ENCODE measurements around the gene ROGDI.

DNA sequence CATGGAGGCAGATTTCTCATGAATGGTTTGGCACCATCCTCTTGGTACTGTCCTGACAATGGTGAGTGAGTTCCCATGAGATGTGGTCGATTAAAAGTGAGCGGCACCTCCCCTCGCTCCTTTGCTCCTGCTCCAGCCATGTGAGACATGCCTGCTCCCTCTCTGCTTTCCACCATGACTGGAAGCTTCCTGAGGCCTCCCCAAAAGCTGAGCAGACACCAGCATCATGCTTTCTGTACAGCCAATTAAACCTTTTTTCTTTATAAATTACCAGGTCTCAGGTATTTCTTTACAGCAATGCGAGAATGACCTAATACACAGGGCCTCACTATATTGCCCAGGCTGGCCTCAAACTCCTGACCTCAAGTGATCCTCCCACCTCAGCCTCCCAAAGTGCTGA lies 47.6 kb downstream of the ROGDI start:
- no peak for TF ChIP-seq ZNF70 (CRISPR knock-in tag; IDR thresholded peaks at IDR 0.05)
- no peak for TF ChIP-seq ESRRG (CRISPR knock-in tag; IDR thresholded peaks at IDR 0.05)
- TF ChIP-seq, protein P1, sequence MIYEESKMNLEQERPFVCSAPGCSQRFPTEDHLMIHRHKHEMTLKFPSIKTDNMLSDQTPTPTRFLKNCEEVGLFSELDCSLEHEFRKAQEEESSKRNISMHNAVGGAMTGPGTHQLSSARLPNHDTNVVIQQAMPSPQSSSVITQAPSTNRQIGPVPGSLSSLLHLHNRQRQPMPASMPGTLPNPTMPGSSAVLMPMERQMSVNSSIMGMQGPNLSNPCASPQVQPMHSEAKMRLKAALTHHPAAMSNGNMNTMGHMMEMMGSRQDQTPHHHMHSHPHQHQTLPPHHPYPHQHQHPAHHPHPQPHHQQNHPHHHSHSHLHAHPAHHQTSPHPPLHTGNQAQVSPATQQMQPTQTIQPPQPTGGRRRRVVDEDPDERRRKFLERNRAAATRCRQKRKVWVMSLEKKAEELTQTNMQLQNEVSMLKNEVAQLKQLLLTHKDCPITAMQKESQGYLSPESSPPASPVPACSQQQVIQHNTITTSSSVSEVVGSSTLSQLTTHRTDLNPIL (CRISPR knock-in tag; IDR thresholded peaks at IDR 0.05; ENCODE audit: low read depth) = no peak
- no peak for TF ChIP-seq TCF4 (CRISPR knock-in tag; IDR thresholded peaks at IDR 0.05; ENCODE audit: borderline replicate concordance)
- no peak for TF ChIP-seq ARNTL (CRISPR knock-in tag; IDR thresholded peaks at IDR 0.05; ENCODE audit: borderline replicate concordance, low read depth)
- no peak for TF ChIP-seq TOX (CRISPR knock-in tag; IDR thresholded peaks at IDR 0.05; ENCODE audit: borderline replicate concordance)
- TF ChIP-seq ZFP3 (CRISPR knock-in tag; IDR thresholded peaks at IDR 0.05) = no peak
- no peak for TF ChIP-seq BACH2 (CRISPR knock-in tag; IDR thresholded peaks at IDR 0.05; ENCODE audit: borderline replicate concordance)
- no peak for TF ChIP-seq ZC3H10 (CRISPR knock-in tag; IDR thresholded peaks at IDR 0.05)

All from SK-N-SH treated with all-trans-retinoic acid at 6 μM for 48 hours (cell line).